Measurements from ENCODE around the gene VPS35L.
A peak's percentile ranks its signal among the peaks of the same experiment; 100 is the strongest.

The VPS35L gene, protein sequence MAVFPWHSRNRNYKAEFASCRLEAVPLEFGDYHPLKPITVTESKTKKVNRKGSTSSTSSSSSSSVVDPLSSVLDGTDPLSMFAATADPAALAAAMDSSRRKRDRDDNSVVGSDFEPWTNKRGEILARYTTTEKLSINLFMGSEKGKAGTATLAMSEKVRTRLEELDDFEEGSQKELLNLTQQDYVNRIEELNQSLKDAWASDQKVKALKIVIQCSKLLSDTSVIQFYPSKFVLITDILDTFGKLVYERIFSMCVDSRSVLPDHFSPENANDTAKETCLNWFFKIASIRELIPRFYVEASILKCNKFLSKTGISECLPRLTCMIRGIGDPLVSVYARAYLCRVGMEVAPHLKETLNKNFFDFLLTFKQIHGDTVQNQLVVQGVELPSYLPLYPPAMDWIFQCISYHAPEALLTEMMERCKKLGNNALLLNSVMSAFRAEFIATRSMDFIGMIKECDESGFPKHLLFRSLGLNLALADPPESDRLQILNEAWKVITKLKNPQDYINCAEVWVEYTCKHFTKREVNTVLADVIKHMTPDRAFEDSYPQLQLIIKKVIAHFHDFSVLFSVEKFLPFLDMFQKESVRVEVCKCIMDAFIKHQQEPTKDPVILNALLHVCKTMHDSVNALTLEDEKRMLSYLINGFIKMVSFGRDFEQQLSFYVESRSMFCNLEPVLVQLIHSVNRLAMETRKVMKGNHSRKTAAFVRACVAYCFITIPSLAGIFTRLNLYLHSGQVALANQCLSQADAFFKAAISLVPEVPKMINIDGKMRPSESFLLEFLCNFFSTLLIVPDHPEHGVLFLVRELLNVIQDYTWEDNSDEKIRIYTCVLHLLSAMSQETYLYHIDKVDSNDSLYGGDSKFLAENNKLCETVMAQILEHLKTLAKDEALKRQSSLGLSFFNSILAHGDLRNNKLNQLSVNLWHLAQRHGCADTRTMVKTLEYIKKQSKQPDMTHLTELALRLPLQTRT

DNA sequence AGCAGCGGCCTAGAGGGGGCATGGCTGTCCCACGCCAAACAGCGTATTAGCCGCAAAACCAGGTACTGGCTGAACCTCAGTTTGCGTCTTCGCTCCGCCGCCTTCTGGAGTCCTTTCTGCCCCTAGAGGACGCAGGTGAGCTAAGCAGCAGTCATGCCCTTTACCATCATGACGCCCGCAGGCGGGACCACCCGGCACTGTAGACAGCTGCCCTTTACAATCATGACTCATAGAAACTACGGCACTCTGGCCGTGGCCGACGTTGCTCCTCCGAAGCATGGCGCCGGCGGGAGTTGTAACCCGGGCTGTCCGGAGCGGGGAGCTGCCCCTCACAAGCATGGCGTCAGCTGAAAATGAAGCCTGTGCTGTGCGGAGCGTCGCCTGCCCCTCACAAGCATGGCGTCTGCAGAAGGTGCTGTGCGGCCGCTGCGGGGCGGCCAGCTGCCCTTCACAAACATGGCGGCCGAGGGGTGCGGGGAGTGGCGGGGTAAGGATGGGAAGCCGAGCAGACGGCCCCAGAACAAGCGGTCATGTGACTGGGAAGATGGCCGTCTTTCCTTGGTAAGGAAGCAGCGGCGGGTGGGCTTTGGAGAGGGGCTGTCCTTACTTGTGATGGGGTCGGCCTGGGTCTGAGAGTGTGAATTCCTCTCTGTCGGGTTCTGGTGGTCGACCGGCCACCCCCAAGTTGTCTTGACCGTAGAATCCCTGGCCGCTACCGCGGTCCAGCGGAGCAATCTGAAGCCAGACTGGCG, at the start of gene VPS35L:
VPS35L (plus strand) TSS at position 518 of the 752 bp plus-strand sequence; CDS start at position 545, 27 bp downstream.
- H3K4me3 ChIP-seq (ENCODE audit: low read depth, low read length), result peak within 1 kb of the TSS; percentile 88

- H3K4me3 ChIP-seq (ENCODE audit: low read depth, low read length), result no peak overlapping the region
Observed at GRCh38 chr16:19506965-19507364, 48.5 kb upstream of the VPS35L start.

GRCh38 chr16:19507867-19508266, 47.6 kb upstream of the VPS35L start:
- no peak overlapping the region for H3K4me3 ChIP-seq (ENCODE audit: low read depth, low read length)

GRCh38 chr16:19512297-19512696, 43.2 kb upstream of the VPS35L start:
- no peak overlapping the region for H3K4me3 ChIP-seq (ENCODE audit: low read depth, low read length)

DNA sequence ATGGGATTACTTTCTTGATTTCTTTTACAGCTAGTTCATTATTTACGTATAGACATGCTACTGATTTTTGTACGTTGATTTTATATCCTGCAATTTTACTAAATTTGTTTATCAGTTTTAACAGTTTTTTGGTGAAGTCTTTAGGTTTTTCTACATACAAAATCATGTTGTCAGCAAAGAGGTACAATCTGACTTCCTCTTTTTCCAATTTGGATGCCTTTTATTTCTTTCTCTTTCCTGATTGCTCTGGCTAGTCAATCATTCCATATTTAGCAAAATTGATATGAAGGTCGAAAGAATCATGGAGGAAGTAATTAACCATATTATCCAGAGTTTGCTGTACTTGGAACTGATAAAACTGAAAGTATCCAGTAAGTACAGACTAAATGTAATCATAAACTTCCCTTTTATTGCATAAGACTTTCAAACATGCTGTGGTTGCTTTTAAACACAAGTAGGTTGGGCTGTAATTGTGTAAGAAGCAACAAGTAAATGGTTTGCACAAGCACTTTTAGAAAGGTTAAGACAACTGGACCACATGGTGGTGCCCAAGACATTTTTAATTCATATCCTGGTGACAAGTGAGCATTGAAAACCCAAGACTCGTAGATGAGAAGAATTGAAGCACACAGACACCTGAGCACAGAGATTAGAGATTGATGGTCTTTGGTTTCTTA, 42.0 kb upstream of the VPS35L start:
- H3K4me3 ChIP-seq (ENCODE audit: low read depth, low read length), result no peak overlapping the region

DNA sequence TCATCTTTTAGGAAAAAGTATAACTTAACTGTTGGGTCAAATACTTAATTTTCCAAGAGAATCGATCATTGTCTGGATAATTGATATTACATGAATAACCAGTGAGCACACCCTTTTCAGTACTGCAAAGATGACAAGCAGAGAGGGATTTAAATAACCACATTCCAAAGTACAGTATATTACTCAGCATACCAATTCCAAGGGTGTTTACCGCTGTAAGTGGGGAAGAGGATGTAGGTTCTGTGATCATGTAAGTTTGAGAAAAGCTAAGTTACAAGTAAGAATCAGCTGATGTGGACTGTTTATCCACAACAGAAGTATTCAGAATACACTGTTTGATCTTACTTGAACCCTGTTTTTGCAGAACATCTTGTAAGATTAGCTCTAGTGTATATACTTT, 39.7 kb upstream of the VPS35L start:
- H3K4me3 ChIP-seq (ENCODE audit: low read depth, low read length), result no peak overlapping the region

DNA sequence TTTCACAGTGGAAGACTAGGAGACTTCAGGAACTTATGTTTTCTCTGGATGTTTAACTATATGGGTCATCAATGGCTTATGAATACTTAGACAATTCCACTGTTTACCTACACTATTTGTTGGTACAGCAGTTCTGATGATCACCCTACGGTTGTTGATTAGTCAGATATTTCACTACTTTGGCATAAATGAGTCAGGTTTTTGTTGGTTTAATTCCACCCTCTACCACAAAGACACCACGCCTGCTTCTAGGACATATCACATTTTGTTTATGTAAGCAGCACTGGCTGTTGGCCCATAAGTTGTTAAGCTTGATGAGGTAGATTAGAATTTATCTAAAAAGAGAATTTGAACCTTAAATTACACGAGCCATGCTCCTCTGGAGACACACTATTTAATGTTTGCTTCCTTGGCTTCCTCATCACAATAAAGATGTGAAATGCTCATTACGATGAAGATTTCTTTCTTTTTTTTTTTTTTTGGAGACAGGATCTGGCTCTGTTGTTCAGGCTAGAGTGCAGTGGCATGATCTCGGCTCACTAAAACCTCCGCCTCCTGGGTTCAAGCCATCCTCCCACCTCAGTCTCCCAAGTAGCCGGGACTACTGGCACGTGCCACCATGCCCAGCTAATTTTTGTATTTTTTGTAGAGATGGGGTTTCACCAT, 37.9 kb upstream of the VPS35L start:
- no peak overlapping the region for H3K4me3 ChIP-seq (ENCODE audit: low read depth, low read length)

DNA sequence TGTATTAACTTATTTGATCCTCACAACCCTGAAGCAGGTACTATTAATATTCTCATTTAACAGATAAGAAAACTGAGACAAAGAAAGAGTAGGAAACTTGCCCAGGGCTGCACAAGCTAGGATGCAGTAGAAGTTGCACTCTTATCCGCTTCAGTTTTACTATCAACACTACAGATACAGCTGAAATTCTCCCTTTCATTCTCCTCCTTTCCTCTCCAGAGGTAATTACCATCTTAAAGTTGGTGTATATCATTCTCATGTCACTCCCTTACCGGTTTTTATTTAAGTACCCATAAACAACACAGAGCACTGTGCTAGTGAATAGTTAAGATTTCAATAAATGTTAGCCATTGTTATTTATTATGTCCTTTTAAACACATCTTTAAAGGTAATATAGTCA, 37.1 kb upstream of the VPS35L start:
- no peak overlapping the region for H3K4me3 ChIP-seq (ENCODE audit: low read depth, low read length)

GRCh38 chr16:19520861-19521331, 34.6 kb upstream of the VPS35L start:
- peak overlapping the region; percentile 82 for H3K4me3 ChIP-seq (ENCODE audit: low read depth, low read length)

DNA sequence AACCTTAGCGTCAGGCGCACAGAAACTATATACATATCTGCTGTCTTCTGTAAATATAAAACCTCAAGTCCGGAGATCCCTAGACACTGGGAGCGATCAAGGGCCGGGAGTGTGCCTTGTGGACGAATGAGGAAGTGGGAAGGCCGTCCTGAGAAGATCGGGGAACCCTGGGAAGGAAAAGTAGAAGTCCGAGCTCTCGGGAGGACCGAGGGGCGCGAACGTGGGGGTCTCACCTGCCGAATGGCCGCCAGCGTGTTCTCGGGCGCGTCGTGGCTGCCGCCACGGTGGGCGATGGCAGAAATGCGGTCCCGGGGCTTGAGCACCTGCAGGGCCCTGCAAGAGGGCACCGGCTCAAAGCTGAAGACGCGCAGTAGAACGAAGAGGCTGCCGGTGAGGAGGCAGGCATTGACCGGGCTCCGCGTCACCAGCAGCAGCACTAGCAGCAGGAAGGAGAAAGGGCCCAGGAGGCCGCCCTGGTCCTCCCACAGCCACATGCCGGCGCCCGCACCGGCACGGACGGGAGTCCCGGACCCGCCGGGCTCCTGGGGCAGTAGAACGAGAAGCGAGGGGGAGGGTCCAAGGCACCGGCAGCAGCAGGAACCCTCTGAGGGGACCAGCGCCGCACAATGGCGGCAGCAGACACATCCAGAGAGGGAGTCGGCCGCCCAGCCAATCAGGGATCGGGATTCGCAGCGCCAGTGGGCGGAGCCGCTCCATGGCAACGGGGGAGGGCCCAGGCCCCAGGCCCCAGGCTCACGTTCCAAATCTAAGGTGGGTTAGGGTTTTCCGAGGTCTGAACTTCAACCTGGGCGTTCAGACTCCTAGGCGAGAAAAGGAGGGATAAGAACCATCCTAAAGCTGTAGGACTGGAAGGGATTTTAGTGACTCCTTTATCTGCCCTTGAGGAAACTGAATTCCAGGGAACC, 33.8 kb upstream of the VPS35L start, which contains the start of gene GDE1:
GDE1 (minus strand) TSS at position 628 of the 926 bp plus-strand sequence; CDS start at position 494, 134 bp downstream.
- H3K4me3 ChIP-seq (ENCODE audit: low read depth, low read length), result peak within 1 kb of the TSS; percentile 82

GRCh38 chr16:19522397-19522732, 33.1 kb upstream of the VPS35L start:
- H3K4me3 ChIP-seq (ENCODE audit: low read depth, low read length), result no peak overlapping the region

DNA sequence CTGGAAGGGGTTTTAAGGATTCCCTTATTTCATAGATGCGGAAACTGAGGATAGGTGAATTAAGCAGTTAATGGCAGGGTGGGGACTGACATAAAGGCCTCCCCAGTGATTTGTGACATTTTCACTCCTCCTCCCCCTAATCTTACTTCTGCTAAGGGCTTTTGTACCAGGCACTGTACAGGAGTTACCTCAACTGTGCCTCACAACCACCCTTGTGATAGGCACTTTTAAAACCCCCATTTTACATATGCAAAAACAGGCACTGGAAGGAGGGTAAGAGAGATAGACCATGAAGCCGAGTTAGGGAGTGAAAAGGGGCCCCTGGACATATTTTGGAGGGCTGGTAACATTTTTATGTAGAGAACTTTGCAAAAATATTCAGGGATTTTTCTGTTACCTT, 32.7 kb upstream of the VPS35L start:
- H3K4me3 ChIP-seq (ENCODE audit: low read depth, low read length), result no peak overlapping the region

- H3K4me3 ChIP-seq (ENCODE audit: low read depth, low read length), result no peak overlapping the region
Observed at GRCh38 chr16:19523184-19523558, 32.3 kb upstream of the VPS35L start.

DNA sequence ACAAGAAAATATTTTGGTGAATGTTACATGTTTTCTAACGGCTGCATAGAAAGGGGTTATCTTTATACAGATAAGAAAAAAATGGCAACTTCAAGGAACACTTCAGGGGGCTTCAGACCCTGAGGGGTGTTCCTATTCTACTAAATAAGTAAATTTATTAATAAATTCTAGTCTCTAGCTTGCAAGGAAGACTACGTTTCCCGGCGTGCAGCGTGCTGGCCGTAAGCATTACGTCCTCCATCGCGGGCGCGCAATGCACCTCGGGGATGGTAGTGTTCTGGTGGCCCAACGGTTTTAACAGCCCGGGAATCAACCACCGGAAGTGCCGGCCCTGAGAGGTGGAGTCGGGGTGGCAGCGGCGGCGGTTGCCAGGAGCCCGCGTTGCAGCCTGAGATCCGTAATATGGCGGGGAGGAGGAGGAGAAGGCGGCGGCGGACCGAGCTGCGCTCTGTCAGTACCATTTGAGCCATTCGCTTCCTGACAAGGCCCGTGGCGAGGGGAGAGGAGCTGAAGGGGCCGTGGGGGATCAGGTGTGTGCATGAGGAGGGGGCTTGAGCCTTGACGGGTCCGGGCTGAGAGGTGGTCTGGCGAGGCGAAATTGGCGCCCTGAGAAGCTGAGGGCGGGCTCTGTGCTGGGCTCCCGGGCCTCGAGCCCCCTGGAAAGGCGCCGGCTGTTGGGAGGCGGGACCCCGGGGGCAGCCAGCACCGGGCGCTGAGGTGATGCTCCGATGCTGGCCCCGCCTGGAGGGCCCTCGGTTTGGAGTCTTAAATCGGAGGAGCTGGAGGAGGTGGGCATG, 31.7 kb upstream of the VPS35L start, which contains the start of gene CCP110:
CCP110 (plus strand) TSS at position 384 of the 797 bp plus-strand sequence. CDS start 3,940 bp downstream, outside the sequence.
- peak within 1 kb of the TSS; percentile 82 for H3K4me3 ChIP-seq (ENCODE audit: low read depth, low read length)

DNA sequence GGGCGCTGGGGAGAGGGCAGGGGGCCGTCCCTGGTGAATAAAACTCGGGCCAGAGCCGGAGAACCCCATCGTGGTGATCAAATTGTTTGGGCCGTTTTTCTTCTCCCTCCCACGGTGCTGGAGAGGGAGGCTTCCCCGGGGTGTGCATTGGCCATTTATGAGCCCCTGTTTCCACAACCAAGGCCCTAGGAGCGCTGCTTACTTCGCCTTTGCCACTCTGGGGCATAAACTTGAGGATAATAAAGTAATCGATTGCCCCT, 31.2 kb upstream of the VPS35L start:
- H3K4me3 ChIP-seq (ENCODE audit: low read depth, low read length), result peak overlapping the region; percentile 82

- peak overlapping the region; percentile 82 for H3K4me3 ChIP-seq (ENCODE audit: low read depth, low read length)
Observed at GRCh38 chr16:19524616-19525384, 30.7 kb upstream of the VPS35L start.

- peak overlapping the region; percentile 82 for H3K4me3 ChIP-seq (ENCODE audit: low read depth, low read length)
Observed at GRCh38 chr16:19525385-19525723, 30.1 kb upstream of the VPS35L start.

Measured in iPS-11a (cell line).